Measurements from ENCODE around the gene EXOC2. TPM values are rescaled to one million over a fixed set of nuclear protein-coding genes. Genes with fewer than 3 reads are reported as not detected.

EXOC2 gene
- total RNA-seq, 4 donors from 2014 or later = 25.6 to 37.1 (median 30.8) TPM

DNA sequence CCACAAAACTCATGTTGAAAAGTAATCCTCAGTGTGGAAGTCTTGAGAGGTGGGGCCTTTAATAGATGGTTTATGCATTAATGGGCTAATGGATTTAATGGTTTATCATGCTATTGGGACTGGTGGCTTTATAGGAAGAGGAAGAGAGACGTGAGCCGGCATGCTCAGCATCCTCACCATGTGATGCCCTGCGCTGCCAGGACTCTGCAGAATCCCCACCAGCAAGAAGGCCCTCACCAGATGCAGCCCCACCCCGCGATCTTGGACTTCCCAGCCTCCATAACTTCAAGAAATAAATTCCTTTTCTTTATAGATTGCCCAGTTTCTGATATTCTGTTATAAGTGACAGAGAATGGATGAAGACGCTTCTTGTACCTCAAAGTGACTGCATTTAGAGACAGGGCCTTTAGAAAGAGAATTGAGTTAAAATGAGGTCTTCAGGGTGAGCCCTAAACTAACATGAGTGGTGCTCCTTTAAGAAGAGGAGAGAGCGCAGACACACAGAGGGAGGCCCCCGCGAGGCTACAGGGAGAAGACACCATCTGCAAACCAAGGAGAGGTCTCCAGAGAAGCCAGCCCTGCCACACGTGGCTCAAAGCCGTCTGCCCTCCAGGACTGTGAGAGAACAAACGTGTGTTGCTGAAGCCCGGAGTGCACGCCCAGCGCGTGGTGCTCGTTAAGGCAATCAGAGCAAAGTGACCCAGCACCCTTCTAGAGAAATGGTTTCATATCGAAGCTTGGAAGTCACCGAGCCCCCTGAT, 244.5 kb downstream of the EXOC2 start:
- H3K27me3 ChIP-seq = no peaks in the 10 kb centered on the region
- TF ChIP-seq POLR2A (IDR thresholded peaks at IDR 0.05) = no peak
- TF ChIP-seq, protein P1, sequence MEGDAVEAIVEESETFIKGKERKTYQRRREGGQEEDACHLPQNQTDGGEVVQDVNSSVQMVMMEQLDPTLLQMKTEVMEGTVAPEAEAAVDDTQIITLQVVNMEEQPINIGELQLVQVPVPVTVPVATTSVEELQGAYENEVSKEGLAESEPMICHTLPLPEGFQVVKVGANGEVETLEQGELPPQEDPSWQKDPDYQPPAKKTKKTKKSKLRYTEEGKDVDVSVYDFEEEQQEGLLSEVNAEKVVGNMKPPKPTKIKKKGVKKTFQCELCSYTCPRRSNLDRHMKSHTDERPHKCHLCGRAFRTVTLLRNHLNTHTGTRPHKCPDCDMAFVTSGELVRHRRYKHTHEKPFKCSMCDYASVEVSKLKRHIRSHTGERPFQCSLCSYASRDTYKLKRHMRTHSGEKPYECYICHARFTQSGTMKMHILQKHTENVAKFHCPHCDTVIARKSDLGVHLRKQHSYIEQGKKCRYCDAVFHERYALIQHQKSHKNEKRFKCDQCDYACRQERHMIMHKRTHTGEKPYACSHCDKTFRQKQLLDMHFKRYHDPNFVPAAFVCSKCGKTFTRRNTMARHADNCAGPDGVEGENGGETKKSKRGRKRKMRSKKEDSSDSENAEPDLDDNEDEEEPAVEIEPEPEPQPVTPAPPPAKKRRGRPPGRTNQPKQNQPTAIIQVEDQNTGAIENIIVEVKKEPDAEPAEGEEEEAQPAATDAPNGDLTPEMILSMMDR (IDR thresholded peaks at IDR 0.05) = no peak
- 86% methylated on average over 19 of the region's 19 CpGs for WGBS, 2 donors
- H3K4me1 ChIP-seq = no peaks in the 10 kb centered on the region
- H3K36me3 ChIP-seq = no peaks in the 10 kb centered on the region
- intact Hi-C loops (cut with DNase I) = no loop called here
- H3K27ac ChIP-seq = no peak overlapping the region
- no peaks in the 10 kb centered on the region for H3K9me3 ChIP-seq
- DNase-seq = no peak
- no peak overlapping the region for H3K4me3 ChIP-seq (replicated peaks in 1 of 3)

DNA sequence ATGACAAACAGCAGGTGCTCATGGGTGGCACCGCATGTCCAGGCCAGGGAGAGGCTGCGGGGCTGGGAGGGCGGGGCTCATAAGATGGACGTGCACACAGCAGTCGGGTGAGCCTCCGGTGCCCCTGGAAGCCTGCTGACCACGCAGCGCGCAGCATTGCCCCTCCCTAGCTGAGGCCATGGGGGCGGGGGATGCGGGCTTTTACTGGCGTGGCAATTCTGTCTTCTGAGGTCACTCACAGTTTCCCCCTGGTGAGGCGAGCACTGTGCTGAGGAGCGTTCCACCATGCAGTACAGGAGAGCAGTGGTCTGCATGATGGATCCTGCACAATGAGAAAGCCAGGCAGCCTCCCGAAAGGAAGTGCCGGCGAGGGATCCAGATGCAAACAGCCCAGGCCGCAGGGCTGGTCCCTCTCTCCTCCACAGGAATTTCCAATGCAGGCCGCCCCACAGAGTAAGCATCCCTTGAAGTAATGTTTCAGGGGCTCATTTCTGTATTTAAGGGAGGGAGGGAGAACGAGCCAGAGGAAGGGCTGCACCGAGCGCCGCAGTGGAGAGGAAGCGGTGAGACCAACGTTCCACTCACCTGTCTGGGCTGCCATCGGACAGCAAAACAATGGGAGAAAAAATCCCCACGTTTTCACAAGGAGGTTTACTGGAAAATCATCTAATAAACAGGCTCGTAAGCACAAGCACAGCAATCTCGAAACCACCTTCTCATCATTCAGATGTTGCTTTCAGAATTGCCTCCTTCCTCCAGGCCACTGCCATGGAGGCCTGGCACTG, 245.4 kb downstream of the EXOC2 start:
- Histone ChIP-seq H3K9me3 (no peaks in the 10 kb centered on the region), H3K36me3 (no peaks in the 10 kb centered on the region), H3K4me1 (no peaks in the 10 kb centered on the region), H3K4me3 (replicated peaks in 1 of 3) (no peak overlapping the region), H3K27ac (no peak overlapping the region), H3K27me3 (no peaks in the 10 kb centered on the region)
- intact Hi-C loops (cut with DNase I) = no loop called here
- 75 to 87% methylated on average over 16 to 29 of the region's 29 CpGs for WGBS, 2 donors
- TF ChIP-seq, protein P1 (IDR thresholded peaks at IDR 0.05) = no peak
- TF ChIP-seq POLR2A (IDR thresholded peaks at IDR 0.05) = no peak
- DNase-seq = no peak

DNA sequence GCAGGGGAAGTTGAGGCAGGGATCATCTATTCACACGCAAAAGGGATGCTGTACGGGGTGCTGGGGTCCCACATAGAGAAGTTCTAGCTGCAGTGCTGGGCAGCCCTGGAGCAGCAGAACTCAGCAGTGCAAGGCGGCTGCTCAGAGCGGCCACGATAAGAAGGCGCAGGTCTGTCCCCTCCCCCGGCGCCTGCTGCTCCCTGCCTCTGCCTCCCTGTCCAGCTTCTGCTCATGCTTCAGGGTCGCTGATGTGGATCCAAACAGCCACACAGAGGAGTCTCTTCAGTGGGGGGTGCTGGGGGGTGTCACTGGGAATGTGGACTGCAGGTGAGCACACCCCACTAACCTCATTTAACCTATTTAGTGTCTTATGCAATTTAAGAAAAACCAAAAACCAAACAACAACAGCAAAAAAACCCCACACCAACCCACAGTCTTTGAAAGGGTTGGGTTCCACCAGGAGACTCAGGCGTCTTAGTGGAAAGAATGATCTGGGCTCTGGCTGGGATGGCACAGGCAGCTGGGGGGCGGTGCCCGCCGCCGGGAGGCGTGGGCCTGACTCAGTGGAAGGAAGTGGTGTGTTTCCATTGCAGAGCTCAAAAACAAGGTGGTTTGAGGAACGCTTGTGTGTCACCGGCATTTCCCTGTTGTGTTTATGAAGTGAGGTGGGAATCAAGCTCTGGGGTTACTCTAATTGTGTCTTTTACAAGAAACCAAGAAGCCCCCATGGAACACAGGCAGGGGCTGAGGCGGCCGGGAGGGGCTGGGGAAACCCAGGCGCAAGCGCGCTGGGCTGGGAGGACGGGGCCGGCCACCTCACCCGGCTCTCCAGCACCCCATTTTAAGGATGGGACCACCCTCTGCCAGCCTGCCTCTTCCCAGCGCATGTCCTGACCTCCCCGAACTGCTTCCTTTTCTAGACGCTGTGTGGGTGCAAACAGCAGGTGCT, 246.2 kb downstream of the EXOC2 start:
- no peak for DNase-seq
- 70 to 81% methylated on average over 25 to 26 of the region's 28 CpGs for WGBS, 2 donors
- no peaks in the 10 kb centered on the region for H3K27me3 ChIP-seq

DNA sequence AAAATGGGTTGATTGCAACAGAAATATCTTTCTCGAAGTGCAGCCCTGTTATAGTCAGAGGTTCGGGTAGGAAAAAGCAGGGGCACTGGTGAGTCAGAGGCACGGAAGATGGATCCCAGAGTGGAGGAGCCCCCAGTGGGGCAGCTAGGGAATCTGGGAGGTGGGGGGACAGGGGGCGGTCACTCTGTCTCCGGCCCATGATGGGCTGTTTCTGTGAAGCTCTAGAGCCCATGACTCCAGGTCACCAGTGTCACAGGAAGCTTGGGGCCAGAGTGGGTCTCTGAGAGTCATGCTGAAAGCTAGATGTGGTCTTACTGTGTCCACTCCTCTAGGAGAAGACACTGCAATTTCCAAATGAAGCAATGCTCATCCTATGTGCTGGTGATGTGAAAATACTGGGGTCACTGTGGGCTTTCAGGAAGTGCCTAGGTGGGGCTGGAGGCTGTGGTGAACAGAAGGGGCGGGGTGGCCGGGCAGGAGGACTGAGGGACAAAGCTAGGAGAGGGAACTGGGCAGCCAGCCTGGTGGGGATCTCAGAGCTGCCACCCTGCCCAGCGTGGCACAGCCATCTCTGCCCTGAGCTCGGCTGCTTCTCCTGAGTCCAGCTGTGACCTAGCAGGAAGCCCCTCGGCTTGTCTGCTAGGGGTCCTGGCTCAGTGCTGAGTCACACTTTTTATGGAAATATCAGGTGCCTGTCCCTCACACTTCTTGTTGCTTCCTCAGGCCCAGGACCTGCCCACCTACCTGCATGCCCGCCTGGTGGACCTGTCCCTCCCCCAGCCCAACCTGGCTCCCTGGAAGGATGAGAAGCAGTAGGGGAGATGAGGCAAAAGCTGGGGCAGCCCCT, 247.1 kb downstream of the EXOC2 start:
- Histone ChIP-seq H3K4me3 (replicated peaks in 1 of 3) (no peak overlapping the region), H3K4me1 (no peaks in the 10 kb centered on the region), H3K27me3 (no peaks in the 10 kb centered on the region), H3K27ac (no peak overlapping the region), H3K9me3 (no peaks in the 10 kb centered on the region), H3K36me3 (no peaks in the 10 kb centered on the region)
- intact Hi-C loops (cut with DNase I) = no loop called here
- TF ChIP-seq, protein P1 (IDR thresholded peaks at IDR 0.05) = no peak
- no peak for TF ChIP-seq POLR2A (IDR thresholded peaks at IDR 0.05)
- WGBS, 2 donors = 81 to 88% methylated on average over 8 to 11 of the region's 11 CpGs
- no peak for DNase-seq

More for the DNA sequence above, 246.2 kb downstream of the EXOC2 start:
- intact Hi-C loops (cut with DNase I) = no loop called here
- Histone ChIP-seq H3K4me3 (replicated peaks in 1 of 3) (no peak overlapping the region), H3K9me3 (no peaks in the 10 kb centered on the region), H3K27ac (no peak overlapping the region), H3K4me1 (no peaks in the 10 kb centered on the region), H3K36me3 (no peaks in the 10 kb centered on the region)
- TF ChIP-seq POLR2A (IDR thresholded peaks at IDR 0.05) = no peak
- TF ChIP-seq, protein P1 (IDR thresholded peaks at IDR 0.05) = no peak

Data from thyroid gland (tissue), 4 donors.